GM21515 (cell line): Measurements from ENCODE around the gene UBE2O.

Experiments used
- ATAC-seq: cut with Tn5 transposase; IDR thresholded peaks from one replicate; pipeline ENCODE4 v1.9.1; 2021; ENCODE audit not compliant: unreplicated experiment

The UBE2O gene

DNA sequence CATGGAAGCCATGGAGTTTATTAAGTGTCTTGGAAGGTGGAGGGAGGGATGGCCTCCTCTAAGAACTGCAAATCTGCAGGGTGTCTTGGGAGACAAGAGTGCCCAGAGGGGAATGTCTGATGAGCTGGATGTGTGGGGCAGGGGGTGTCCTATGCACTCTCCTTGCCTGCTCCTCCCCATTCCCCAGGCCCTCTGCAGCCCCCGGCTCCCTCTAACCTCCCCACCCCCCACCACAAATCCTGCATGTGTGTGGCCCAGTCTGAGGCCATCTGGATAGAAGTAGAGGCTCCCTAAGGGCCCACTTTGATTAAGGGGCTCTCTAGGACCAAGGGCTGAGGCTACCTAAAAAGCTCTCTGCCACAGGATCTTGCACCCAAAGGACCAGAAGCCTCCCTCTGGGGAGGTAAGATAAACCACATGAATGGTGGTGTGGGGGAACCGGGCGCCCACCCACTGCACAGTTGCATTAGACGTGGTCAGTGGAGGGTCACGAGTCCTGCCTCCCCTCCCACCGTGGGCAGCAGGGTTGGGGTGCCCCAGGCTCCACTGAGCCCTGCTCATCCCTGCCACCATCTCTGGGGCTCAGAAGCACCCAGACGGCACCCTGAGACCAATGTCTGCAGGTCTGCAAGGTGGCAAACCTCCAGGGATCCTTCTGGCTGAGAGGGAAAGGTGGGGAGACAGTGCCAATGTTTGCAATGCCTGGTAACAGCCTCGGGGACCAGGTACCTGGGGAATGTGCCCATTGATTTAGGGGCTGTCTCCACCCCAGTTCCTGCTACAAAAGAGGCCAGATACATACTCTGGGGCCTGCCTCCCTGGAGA is 15.1 kb upstream of the UBE2O start:
- no peak for ATAC-seq

DNA sequence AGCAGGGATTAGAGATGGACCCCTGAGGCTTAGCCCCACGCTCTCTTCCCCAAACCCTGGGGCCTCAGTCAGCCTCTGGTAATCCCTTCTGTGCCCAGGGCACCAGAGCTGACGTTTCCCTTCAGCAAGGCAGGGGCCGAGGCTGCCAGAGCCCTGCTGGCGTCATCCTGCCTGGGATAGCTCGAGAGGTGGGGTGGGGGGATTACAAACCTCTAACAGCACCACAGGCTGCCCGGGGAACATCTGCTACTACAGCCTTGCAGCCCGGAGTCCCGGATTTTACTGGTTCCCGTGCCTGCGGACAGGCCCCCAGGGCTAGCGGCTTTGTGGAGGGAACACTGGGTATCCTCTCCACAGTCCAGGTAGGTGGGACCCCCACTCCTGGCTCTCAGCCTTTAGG is 14.4 kb upstream of the UBE2O start, which contains the start of gene AANAT:
Gene AANAT, plus strand, starts transcription at position 238 of the 400 bp plus-strand sequence. CDS start 1,144 bp downstream, outside the sequence.
- ATAC-seq = no peak

DNA sequence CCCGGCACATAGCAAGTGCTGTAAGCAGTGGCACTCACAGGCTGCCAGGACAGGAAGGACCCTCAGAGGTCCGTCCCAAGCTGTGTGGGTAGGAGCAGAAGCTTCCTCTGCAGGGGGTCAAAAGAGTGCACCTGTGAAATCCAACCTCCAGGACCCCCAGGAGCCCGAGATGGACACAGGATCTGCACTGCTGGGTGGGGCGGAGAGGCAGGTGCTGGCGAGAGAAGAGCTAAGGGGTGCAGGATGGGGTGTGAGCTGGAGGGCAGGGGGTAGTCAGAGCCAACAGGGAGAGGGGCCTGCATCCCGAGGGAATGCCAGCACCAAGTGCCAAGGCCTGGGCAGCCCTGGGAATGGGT is 13.8 kb upstream of the UBE2O start:
- ATAC-seq = no peak

DNA sequence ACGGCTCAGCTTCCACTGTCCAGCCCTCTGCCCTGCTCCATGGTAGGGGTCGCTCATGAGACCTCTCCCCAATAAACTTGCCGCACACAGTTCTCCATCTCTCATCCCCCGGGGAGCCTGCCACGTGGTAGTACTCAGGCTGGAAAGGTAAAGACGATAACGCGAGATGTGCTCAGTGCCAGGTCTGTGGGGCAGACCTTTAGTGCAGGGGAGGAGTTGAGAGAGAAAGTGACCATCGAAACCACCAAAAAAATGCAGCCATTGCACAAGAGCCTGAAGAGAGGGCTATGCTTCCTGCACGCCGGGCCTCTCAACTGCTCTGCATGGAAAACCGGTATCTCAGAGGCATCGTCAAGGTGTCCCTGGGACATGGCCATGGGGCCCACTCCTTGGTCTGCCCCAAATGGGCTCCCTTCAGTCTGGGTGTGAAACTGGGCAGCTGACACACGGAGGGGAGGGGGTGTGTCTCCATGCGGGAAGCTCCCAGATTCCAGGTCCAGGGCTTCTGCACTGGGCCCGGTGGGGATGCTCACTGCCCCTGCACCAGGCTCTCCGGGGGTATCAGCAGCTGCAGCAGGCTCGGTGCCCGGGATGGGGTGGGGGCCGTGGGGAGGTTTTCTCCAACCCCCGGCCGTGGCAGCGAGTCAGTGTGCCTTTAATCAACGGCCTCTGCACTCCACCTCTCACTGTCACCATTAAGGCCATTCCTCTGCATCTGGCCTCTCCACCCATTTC is 9.8 kb upstream of the UBE2O start:
- no peak for ATAC-seq

DNA sequence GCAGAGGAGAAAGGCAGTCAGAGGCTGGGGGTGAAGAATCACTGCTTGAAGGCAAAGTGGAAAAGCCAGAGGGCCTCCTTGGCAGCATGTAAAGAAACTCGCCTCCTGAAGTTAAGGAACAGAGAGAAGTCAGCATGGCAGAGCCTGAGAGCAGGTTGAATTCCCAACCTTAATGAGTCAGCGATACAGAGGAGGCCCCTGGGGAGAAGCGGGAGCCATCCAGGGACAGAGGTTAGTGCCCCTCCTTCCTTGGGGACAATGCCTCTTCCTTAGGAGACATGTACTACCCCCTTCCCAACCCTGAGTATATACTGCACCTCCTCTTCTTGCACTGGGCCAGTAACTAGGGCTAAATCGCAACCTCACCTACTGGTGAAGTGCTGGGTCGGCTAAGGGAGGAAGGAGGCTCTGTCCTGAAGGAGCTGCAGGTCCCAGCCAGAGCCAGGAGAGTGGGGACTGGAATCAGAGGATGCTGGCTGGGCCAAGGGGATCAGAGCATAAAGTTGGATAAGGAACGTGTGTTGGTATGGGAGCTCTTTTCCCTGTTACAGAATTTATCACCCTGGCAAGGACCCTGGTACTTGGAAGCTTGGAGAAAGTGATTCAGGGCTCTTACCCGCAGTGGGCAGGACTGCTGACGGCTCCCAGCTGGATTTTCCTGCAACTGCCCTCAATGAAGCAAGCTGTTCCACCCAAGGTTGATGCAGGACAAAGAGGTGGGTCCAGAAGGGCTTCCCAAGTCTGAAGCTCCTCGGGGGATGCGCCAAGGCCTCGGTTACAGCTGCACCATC is 9.0 kb upstream of the UBE2O start:
- ATAC-seq = no peak

DNA sequence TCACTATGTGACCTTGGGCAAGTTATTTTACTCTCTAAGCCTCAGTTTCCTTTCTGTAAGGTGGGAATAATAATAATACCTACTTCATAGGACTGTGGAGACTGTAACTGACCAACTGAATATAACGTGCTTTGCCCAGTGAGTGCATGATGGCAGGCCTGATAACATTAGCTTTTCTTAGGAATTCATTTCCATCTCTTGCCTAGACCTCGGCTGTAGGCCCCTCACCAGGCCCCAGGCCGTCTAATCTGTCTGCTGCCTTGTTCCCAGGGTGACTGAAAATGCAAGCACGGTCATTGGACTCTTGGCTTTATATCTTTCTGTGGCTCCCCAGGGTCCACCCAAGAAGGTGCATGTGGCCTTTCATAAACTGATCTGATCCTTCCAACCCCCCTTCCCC is 6.7 kb upstream of the UBE2O start:
- no peak for ATAC-seq

DNA sequence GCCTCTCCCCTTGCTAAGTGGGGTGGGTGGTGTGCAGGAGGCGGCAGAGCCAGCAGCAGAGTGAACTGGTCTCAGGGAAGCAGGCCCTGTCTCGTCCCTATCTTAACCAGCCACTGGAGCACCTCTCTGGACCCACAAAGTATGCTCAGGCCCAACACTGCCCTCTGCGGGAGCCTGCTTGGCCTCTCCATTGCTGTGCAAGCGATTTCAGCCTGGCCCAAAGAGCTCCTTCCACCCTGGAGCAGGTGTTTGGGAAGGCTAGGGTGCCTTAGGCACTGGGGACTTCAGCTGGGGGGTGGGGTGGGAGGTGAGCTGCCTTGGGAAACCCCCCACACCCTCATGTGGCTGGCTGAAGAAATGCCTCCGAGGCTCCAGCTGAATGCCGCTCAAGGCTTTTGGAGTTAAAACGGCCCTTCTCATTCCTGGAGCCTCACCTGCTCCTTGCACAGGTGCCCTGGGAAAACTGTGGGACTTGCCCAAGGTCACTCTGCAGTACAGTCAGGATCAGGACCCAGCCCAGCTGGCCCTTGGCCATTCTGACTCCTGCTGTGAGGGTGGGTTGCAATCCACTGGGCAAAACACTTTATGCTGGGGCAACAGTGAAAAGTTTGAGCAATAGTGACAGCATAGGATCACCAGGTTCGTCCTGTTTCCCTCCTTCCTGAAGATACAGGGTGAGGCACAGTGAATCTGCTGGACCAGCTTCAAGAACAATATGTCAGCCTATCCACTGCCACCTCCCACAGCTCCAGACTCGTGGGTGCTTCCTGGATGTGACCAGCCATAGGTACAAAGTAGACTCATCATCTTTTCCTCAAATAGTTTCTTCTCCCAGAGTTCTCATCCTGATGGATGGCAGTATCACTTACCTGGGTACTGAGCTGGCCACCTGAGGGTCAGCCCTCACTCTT is 5.9 kb upstream of the UBE2O start:
- ATAC-seq = no peak

DNA sequence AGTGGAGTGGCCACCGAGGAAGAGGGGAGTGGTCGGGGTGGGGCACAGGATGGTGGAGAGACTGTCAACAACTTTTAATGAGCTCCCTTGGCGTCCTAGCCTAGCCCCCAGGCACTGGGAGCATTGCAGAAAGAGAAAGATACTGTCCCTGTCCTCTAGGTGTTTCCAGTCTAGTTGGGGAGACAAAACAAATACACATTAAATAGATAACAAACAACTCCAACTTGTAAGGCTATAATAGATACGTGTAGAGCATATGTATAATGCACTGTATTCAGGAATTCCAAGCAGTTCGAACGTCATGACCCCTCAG is 435 bp upstream of the UBE2O start:
- no peak for ATAC-seq

DNA sequence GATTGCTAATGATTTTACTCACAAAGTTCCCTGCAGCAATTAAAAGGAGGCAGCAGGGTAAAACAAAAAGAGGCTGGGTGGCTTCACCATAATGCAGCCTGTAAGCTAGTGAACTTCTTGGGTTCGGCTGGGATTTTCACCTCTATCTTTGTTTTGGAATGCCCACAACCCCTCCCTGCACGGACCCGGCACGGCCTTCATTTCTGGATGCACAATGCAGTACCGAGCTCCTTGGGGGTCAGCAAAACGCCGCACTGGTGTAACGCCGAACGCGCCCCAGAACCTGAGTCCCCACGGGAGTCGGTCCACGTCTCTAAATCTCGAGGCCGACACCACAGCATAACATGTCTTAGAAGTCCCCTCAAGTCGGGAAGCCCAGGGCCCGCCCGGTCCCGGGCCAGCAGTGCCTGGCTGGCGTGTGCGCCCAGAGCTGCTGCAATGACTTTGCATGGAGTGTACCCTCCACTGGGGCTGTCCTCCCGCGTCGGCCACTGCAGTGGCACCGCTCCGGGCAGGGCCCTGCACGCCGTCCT is 759 bp downstream of the UBE2O start:
- no peak for ATAC-seq

DNA sequence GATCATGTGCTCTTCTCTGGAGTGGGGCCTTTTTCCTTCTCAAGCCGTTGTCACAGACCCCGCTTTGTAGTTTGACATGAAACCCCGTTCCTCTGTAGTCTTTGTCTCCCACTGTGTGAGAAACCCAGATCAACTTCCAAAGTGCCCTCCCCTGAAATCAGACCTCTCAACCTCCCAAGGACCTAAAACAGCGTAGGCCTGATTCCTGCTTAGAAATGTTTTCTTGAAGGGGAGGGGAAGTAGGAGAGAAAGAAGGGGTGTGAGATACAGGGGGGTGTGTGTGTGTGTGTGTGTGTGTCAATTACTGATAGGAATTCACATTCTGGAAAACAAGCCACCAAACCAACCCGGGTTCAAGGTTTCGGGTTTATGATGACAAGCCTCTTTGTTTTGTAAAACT is 1.4 kb downstream of the UBE2O start:
- no peak for ATAC-seq

DNA sequence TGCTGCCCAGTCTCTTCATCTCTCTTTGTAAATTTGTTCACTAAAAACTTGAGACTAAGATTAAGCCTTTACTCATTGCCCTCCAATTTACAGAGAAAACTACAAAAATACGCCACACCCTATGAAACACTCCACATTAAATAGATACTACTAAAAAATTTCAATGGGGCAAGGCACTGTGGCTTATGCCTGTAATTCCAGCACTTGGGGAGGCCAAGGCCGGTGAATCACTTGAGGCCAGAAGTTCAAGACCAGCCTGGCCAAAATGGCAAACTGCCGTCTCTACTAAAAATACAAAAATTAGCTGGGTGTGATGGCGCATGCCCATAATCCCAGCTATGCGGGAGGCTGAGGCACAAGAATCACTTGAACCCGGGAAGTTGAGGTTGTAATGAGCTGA is 3.8 kb downstream of the UBE2O start:
- no peak for ATAC-seq

DNA sequence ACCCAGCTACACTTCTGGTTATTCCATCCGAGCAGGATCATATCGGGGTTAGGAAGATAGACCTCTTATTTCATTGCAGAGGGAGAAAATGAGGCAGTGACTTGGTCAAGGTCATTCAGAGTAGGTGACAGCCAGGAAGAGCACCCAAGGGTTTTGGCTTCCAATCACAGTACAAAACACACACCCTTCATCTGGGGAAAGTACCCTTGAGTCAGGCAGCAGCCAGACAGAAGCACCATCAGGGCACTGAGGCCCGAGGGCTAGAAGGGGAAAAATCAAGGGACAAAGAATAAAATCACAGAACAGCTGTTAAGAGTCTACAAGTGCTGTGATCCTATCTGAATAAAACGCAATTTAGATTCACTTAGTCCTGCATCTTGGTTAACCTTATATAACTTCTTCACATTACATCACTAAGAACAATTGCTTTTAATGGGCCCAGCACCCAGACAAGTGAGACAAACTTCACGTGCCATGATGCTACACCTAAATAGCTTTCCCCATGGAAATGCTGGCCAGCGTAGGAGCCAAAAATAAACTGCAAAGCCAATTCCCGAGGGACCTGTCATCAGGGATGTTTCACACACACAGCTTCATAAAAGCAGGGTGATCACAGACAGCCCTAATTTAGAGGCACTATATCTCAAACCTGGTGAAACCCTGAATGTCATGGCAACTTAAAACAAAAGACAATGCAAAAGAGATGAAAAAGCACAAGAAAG is 4.9 kb downstream of the UBE2O start:
- no peak for ATAC-seq

DNA sequence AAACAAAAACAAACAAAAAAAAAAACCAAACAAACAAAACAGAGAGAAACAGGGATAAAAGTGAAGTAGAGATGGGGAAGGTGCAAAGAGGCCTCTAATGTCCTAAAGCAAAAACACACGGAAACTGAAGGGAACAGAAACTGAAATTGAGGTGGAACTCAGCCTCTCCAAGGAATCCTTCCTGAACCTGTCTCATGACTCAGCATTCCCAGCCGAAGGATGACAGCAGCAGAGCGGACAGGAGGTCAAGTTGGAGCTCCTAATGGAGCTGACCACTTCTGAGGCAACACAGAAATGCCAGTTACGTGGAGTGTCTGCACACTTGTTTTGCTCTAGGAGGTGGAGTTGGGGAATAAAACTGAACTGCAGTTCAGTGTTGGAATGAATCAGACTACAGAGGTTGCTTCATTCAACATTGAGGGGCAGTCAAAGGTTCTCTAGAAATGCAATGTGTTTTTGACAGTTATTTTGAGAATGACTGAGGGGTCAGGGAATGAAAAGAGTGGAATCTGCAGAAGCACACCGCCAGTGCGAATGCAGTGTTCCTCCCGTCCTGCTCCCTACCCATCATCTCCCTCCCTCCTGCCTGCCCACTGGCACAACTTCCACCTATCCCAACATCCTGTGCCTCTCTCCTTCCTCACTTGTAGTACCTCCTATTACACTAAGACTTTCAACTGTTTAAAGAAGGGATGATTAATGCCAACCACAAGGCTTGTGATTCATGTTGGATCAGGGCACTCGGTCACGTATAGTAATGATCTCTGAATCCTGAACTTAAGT is 6.3 kb downstream of the UBE2O start:
- no peak for ATAC-seq

DNA sequence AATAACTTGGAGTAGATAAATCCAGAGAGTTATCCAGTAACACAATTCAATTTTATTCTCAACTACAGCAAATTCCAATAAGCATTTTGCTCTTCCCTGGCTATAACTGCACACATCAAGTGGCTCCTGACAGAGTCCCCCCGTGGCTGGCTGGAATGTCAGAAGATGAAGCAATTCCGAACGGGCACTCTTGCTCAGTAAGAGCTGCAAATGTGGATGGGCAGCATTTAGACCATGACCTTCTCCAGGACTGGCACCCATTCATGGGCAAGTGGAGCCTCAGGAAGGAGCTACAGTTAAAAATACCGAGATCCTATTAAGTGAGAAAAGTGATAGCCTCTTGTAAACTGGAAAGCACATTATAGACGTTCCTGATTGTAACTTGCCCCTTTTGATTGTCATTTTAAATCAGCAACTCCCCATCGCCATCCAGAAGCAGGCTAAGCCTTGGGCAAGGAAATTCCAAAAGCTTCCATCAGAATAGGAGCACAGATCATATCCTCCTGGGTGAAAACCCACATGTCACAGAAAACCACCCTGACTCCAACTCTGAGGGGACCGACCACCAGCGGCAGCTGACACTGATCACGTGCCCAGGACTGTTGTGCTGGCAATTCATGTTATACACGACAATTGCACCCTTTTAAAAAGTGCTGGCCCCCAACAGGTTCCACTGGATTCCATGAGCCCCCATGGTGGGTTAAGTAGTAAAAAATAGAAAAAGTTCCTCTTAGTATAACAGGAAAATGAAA is 7.1 kb downstream of the UBE2O start:
- ATAC-seq = no peak

DNA sequence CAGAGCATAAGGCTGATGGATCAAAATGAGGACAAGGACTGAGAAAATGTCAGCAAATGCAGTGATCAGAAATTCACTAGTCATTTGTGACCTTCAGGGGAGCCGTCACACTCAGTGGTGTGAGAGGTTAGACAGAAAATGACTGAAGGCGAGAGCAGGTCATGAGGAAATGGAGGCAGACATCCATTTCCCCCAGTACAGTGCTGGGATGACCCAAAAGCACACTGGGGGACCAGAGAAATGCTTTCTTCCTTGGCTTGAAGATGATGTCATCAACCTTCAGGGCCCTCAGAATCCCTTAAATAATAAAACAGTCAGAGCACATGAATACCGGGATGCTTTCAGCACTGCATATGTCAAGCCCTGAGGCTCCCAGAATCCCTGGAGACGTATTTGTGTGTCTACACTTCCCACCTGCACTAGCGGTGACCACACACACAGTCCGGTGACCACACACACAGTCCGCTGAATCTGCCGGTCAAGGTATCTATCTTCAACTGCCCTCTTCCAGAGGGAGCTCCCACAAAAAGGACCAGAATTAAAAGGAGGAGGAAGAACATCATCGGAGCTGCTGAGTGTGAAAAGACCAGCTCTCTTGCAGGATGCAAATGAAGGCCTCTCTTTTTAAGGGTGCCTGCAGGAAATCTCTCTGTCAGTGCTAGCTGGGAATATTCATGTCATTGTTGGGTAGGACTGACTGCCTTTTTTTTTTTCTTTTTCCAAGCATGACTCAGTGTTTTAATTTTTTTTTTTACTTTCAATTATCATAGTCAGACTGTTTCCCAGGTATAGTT is 8.2 kb downstream of the UBE2O start:
- ATAC-seq = no peak

DNA sequence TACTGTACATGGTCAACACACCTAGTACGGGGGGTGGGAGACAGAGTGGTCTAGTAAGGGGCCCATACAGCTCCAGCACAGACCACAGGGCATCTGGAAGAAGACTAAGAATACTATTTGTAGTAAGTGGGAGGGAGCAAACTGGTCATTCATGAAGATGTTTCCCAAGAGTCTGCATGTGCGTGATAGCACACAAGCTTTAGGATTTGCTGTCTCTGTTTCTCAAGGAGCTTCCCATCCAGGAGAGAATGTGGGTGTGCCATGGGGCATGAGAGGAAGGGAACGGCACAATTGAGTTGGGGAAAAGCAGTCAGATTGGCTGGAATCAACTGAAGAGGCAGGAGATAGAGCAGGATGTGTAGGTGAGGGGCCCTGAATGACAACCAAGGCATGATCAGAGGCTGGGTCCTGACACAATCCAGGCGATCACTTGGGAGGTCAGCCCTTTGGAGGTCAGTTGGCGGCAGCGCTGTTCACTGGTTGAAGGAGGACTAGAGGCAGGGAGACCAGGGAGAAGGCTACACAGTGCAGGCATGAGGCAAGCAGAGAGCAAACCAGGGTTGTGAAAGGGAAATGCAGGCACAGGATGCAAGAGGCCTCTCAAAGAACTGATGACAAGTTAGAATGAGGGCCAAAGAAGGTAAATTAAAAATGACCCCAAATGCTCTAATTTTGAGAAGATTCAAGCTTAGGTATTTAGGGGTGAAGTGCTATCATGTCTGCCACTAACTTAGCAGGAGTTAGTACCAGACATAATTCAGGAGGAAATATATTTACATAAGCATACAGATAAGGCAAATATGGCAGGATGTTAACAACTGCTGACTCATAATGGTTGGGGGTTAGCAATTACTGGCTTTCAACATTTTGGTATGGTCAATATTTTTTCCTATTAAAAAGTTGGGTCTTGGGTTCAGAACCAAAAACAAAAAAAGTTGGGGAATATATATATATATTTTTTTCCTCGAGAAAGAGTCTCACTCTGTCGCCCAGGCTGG is 10.3 kb downstream of the UBE2O start:
- ATAC-seq = no peak
